NCI-H1930 (cell line): ENCODE measurements around the gene NPPC.

Source experiments
- DNase-seq, 2 experiments: peaks; one replicate each; lab custom pipeline; 2025; lab: John Stamatoyannopoulos, UW

Gene NPPC

DNA sequence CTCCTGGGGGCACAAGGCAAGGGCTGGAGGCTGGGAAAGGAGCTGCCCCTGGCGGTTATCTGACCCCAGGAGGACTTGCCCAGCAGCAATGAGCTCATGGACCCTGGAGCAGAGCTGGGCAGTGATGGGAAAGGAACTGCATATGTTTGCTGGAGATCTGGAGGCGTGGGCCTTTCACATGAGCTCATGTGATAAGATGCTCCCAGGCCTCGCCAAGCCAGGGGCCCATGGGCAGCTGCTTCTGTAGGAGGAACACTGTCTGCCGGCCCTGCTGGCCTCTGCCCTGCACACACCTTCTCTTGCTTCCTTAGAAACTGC, 9.0 kb upstream of the NPPC start:
- DNase-seq = no peak

- DNase-seq = no peak
Measured at GRCh38 chr2:231934441-231935206, 8.4 kb upstream of the NPPC start.

DNA sequence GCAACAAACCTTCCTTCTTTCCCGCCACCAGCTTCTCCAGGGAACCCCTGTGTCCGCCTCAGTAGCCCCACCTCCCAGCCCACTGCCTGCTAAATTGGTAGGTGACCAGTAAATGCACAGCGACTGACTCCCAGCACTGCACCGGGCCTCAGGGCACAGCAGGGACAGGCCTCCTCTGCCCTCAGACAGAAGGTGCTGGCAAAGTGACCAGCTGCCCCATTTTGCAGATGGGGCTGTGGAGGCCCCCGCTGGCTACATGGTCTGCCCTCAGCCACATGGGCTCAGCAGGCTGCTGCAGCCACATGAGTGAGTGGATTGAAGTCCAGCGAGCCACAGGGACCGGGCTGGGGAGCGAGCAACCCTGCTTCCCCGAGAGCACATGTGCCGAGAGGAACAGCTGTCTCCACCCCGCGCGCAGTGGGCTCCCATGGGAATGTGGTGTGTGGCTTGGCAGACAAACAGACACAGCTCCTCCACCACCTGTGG, 7.8 kb upstream of the NPPC start:
- no peak for DNase-seq

DNA sequence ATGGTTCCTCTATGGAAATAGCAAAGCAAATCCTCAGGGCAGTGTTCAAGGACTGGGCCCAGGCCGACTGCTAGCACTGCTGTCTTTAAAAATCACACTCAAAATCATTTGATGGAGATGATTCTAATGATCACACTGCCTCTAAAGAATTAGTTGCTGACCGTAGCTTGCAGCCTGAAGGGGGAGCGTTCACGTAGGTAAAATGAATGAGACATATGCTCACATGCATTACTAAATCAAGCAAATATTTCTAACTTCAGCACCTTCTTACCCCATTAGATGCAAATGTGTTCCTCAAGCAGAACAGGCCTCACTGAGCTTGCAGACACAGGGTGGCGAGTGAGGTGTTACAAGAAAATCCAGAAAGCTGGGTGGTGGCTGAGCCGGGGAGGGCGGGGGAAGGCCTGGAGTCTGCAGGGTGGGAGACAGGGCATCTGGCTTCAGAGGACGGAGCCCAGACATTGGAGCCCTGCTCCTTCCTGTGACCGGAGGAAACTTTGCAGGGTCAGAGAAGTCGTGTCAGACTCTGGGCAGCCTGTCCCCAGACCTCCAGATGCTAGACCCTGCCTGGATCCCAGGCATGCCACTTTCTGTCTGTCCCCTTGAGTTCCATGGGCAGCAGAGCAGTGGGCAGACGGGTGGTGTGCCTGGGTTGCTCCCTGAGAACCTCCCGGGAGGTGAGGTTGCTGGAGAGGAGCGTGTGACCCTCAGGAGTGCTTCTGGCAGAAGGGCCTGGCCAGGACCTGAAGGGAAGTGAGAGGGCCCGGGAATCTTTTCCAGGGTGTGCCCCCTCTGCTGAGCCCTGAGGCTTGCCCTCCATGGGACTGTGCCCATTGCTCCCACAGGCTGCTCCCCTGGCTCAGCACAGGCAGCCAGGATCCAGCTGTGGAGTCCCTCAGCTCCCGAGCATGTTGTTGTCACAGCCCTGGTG, 7.1 kb upstream of the NPPC start:
- DNase-seq = no peak

DNA sequence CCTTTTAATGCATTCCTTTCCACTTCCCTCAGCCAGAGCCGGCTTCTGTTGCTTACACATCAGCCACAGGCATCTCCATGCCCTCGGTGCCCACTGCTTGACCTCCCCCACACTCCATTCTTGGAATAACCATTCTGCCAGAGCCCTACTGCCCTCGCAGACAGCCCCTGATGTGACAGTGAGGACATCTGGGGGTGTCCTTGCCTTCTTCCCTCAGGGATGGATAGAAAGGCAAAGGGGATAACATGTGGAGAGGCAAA, 6.4 kb upstream of the NPPC start:
- DNase-seq = no peak

- no peak for DNase-seq
Measured at GRCh38 chr2:231931481-231931915, 5.3 kb upstream of the NPPC start.

DNA sequence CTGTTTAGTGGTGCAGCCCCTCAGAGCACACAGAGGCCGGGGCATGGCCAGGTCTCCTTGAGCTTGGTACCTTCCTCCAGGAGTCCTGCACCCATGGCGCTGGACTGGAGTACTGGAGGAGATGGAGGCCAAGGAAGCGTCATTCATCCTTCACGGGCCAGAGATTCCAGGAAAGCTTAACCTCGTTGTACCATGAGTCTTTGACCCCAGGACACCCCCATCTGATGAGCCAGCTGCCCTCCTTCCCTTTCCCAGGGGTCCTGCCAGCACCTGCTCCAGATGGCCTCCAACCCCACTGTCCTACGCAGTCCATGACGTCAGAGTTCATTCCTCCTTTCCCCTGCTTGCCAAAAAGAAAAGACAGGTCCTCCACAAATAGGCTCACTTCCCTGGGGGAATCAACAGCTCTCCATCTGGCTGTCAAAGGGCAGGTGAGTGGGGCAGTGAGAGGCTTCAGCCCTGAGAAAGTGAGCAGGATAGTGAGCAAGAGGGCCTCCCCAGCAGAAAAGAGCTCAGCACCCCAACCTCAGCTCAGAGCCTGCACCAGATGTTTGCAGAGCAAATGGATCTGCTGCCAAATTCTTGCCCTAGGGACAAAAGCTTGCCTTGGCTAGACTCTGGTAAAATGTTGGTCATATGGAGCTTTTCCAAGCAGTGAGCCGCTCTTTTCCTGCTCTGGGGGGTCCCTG, 4.5 kb upstream of the NPPC start:
- DNase-seq = no peak

- DNase-seq = no peak
Measured at GRCh38 chr2:231929961-231930592, 3.9 kb upstream of the NPPC start.

DNA sequence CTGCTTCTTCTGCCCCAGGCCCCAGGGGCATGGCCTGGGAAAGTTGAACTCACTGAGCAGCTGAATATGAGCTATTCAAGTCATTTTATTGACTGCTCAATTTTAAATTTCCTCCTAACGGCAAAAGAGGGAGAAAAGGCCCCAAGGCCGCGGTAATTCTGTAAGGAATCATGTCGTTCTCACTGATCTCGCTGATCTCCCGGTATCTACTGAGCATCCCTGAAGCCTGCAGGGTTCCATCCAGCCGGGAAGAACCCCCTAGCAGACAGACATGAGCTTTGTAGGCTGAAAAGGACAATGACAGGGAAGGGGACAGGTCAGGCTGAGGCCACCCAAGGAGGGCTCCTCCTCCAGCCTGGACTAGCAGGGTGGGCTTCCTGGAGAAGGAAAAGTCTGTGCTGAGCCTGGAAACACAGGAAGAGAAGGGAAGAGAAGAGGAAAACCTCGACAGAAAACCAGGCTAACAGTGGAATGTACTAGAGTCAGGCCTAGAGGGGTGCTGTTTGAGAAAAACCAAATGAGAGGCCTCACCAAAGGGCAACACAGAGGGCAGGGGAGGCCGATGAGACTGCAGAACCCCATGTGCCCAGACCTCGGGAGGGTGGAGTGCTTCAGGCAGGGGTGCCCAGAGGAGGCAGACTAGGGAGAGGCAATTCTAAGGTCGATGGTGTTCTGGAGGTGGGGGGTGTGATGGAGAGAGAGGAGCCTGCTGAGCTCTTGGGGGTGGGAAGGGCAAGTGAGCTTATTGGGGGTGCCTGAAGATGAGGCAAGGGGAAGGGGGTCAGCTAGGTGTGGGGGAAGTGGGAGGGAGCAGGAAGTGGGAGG, 2.9 kb upstream of the NPPC start:
- no peak for DNase-seq

DNA sequence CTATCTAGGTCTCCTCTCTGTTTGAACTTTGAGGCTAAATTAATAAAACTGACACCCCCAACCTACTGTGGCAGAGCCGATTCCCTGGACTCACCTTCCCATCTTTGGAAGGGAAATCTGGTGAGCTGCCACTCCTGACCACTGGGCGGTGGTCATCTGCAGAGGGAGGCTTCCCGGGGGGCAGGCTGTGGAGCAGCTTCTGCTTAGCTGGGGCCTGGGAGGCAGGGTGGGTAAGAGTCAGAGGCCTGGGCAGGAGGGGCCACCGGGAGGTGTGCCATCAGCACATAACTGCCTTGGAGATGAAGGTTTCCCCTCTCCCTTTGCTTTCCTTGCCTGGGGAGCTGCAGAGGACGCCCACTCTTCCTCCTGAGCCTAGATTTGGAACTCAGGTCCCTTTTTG, 2.3 kb upstream of the NPPC start:
- DNase-seq = no peak

DNA sequence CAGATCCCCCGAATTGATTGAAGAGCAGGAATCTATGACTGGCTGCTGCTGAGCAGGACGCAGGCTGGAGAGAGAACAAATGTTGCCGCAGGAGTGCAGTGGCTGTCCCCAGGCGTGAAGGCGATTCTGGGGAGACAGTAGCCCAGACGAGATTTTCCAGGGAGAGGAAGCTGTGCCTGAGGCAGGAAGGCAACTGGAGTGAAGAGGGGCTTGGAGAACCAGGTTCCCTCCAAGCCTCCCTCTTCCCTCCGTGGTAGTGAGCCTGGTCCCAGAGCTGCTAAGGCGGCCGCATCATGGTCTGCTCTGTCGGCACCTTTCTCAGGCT, 1.3 kb upstream of the NPPC start:
- DNase-seq = no peak

DNA sequence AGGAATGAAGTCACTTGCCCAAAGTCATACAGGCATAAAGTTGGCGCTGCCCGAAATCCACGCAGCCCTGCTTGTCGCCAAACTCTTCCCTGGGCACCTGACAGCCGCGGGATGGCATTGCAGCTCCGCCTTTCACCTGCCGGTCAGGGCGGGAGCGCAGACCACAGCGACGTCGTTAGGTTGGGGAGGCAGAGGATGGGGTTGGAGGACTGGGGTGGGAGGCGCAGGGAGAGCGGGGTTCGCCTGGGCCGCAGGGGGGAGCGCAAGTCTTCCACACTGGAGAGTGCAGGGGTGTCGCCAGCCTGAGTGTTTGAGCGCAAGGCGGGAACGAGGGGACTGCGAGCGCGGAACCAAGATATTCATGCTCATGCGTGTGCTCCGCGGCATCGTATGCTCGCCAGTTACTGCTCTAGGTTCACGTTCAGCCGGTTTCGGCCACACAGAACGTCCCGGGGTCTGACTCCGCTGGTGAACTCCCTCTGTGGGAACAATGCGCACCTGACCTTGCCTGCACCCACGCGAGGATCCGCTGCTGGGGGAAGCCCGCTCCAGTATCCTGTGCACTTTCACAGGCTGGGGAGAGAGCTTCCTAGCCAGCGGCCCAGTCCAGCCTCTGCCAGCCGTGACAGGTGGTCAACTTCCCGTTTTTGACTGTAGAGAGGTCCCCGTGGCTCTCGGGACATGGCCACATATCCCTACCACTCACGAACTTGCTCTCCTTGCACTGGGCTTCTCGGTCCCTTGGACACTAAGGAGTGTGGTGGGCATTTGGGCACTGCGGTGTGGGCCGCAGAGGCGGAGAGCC, 767 bp upstream of the NPPC start:
- DNase-seq = peak; percentile 24 to 37

- DNase-seq = peak; percentile 61 to 73
Measured at GRCh38 chr2:231925303-231926179, 655 bp downstream of the NPPC start.

DNA sequence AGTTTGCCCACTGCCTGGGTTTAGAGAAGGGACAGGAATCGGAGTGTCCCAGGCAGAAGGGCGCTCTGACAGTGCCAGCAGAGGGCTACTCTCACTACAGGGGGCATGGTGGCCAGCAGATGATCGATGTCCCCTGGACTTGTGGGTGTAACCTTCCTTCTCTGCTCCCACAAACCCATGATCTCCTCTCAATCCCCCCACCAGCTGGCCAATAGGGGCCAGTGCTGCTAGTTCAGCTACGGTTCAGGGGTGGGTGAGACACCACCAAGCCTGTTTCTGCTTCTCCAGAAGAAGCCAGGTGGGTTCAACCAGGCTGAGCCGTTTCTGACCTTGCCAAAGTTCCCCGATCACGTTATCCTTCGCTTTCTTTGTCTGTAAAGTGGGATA, 1.3 kb downstream of the NPPC start:
- DNase-seq = no peak

DNA sequence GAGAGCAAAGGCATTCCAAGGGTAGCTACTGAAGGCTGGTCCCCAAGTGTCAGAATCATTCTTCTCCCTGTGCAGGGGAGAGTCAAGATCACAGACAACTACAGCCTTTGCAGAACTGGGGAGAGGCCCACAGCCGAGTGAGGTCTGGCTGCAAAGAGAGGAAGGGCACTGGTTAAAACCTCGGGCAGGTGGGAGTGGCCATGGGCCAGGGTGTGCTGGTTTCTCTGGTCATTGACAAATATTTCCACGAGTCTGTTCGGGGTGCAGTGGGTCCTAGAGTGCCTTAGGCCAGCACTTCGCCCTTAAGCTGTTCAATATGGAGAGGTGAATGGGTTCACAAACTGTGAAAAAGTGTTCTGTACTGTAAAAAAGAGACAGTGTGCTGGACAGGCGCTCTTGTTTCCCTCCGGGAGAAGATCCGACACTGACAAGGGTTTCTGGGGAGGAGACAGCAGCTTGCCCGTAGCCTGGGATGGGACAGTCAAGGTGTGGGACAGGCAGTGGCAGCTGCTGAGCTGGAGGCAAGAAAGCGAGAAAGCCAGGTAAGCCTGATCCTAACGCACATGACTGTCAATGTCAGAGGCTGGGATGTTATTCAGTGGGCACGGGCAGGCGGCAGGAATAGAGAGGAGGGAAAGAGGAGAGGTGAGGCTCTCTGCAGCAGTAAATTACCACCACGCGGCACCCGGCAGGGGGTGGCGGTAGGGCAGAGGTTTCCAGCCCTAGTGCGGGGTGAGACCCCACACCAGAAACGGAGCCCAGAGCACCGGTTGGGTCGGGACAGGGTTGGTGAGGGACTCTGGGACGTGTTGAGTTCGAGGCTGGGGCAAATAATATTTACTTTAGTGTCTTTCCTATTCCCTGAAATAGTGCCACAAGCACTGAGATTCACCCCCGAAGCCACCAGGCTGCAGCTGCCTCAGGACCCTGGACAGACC, 2.0 kb downstream of the NPPC start:
- no peak for DNase-seq

DNA sequence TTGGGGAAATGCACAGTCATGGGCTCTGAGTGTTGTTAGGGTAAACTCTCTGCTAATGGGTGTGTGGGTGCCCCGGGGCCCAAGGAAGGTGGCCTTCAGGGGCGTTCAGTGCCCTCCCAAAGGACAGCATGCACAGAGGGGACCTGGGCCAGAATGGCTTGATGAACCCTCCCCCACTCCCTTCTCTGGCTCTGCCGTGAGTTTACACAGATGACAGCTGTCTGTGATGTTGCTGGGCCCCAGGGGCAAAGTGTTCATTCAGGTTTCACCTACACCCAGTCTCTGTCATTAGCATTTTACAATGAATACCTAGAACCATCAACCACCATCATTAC, 3.2 kb downstream of the NPPC start:
- no peak for DNase-seq

DNA sequence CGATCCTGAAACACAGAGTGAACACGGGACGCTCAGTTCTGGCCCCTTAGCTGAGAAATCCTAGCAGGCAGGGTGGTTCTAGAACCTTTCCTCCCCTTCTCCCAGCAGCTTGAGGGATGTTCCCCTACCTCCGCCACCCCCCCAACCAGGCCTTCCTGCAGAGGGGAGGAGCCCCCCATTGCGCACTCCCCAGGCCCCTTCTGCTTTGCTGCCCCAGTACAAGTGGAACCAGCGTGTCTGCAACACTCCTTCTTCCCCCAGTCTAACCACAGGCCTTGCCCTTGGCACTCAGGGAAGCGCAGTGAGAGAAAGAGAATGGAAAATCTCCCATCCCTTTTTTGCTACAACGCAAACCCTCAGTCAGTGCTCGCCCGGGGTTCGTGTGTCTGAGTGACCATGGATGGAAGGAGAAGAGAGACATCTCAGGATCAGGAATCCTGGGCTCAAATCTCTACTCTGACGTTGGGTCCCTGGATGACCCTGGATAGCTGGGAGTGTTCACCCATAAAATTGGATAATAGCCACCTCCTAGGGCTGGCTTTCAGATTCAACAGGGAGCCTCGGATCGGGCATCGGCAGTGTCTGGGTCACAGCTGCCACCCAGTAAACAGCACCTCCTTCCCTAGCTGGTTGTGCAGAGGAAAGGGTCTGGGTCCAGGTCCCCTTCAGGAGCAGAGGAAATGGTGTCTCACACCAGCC, 3.7 kb downstream of the NPPC start:
- DNase-seq = no peak

DNA sequence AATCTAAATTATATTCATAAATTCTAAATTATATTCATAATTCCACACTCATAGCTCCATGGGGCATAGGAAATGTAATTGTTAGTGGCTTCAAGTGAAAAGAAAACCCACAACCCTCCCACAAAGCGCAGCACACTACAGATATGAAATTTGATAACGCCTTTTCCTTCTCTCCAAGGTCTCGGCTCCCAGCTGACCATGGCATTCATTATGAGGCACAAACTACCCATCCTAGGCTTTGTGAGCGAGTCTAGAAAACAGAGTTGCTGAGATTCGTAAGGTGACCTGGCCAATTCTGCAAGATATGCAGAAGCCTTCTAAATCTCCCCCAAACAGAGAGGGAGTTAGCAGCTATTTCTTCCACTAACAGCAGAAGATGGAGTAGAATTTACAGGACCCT, 5.4 kb downstream of the NPPC start:
- DNase-seq = no peak
